ENCODE results near the gene RFLNA. TPM values are rescaled to one million over a fixed set of nuclear protein-coding genes. Genes with fewer than 3 reads are reported as not detected.

Gene RFLNA
- polyA plus RNA-seq, 1 donor: 64.3 TPM

- peak in 1 of 2 donors; percentile 45 for DNase-seq
- WGBS (ENCODE audit: insufficient coverage, low lambda C conversion rate): no CpG with 5 or more reads among the region's 27 CpGs
- Histone ChIP-seq H3K4me1 (ENCODE audit: control insufficient read depth, insufficient read depth, low read length) (peaks cover 25% of the 10 kb centered on the region), H3K4me3 (ENCODE audit: low read length) (no peak overlapping the region), H3K36me3 (ENCODE audit: control insufficient read depth, insufficient read depth, low read length) (peaks cover 72% of the 10 kb centered on the region), H3K9me3 (ENCODE audit: control insufficient read depth, low read depth, low read length) (peaks cover 9% of the 10 kb centered on the region), H3K27ac (ENCODE audit: low read length) (no peak overlapping the region), H3K27me3 (ENCODE audit: control insufficient read depth, insufficient read depth, low read length) (no peaks in the 10 kb centered on the region)
These were observed 8.1 kb downstream of the RFLNA start for GRCh38 chr12:124302807-124303578.

- H3K4me1 ChIP-seq (ENCODE audit: control insufficient read depth, insufficient read depth, low read length): peaks cover 20% of the 10 kb centered on the region
- no peak overlapping the region for H3K27ac ChIP-seq (ENCODE audit: low read length)
- DNase-seq: no peak
- 100% methylated on average over 1 of the region's 38 CpGs for WGBS (ENCODE audit: insufficient coverage, low lambda C conversion rate)
- no peaks in the 10 kb centered on the region for H3K27me3 ChIP-seq (ENCODE audit: control insufficient read depth, insufficient read depth, low read length)
- H3K4me3 ChIP-seq (ENCODE audit: low read length): no peak overlapping the region
- peaks cover 69% of the 10 kb centered on the region for H3K36me3 ChIP-seq (ENCODE audit: control insufficient read depth, insufficient read depth, low read length)
- peaks cover 9% of the 10 kb centered on the region for H3K9me3 ChIP-seq (ENCODE audit: control insufficient read depth, low read depth, low read length)
These were observed 8.9 kb downstream of the RFLNA start for GRCh38 chr12:124303579-124304313.

- no peak for DNase-seq
- no CpG with 5 or more reads among the region's 20 CpGs for WGBS (ENCODE audit: insufficient coverage, low lambda C conversion rate)
- Histone ChIP-seq H3K27me3 (ENCODE audit: control insufficient read depth, insufficient read depth, low read length) (no peaks in the 10 kb centered on the region), H3K9me3 (ENCODE audit: control insufficient read depth, low read depth, low read length) (peaks cover 9% of the 10 kb centered on the region), H3K4me3 (ENCODE audit: low read length) (no peak overlapping the region), H3K4me1 (ENCODE audit: control insufficient read depth, insufficient read depth, low read length) (peaks cover 24% of the 10 kb centered on the region), H3K36me3 (ENCODE audit: control insufficient read depth, insufficient read depth, low read length) (peaks cover 74% of the 10 kb centered on the region), H3K27ac (ENCODE audit: low read length) (no peak overlapping the region)
These were observed 9.5 kb downstream of the RFLNA start for GRCh38 chr12:124304314-124304790.

- no peak overlapping the region for H3K4me3 ChIP-seq (ENCODE audit: low read length)
- no peak overlapping the region for H3K27ac ChIP-seq (ENCODE audit: low read length)
- no peak for DNase-seq
- H3K9me3 ChIP-seq (ENCODE audit: control insufficient read depth, low read depth, low read length): peaks cover 9% of the 10 kb centered on the region
- WGBS (ENCODE audit: insufficient coverage, low lambda C conversion rate): no CpG with 5 or more reads among the region's 10 CpGs
- H3K27me3 ChIP-seq (ENCODE audit: control insufficient read depth, insufficient read depth, low read length): no peaks in the 10 kb centered on the region
- peaks cover 68% of the 10 kb centered on the region for H3K36me3 ChIP-seq (ENCODE audit: control insufficient read depth, insufficient read depth, low read length)
- peaks cover 24% of the 10 kb centered on the region for H3K4me1 ChIP-seq (ENCODE audit: control insufficient read depth, insufficient read depth, low read length)
These were observed 10.2 kb downstream of the RFLNA start for GRCh38 chr12:124305136-124305535.

GRCh38 chr12:124305776-124306685 lies 11.1 kb downstream of the RFLNA start:
- Histone ChIP-seq H3K36me3 (ENCODE audit: control insufficient read depth, insufficient read depth, low read length) (peaks cover 72% of the 10 kb centered on the region), H3K9me3 (ENCODE audit: control insufficient read depth, low read depth, low read length) (peaks cover 9% of the 10 kb centered on the region), H3K4me1 (ENCODE audit: control insufficient read depth, insufficient read depth, low read length) (peaks cover 24% of the 10 kb centered on the region), H3K27ac (ENCODE audit: low read length) (no peak overlapping the region), H3K4me3 (ENCODE audit: low read length) (no peak overlapping the region), H3K27me3 (ENCODE audit: control insufficient read depth, insufficient read depth, low read length) (no peaks in the 10 kb centered on the region)
- WGBS (ENCODE audit: insufficient coverage, low lambda C conversion rate): no CpG with 5 or more reads among the region's 24 CpGs
- no peak for DNase-seq

GRCh38 chr12:124306686-124307555 lies 12.0 kb downstream of the RFLNA start:
- DNase-seq: no peak
- Histone ChIP-seq H3K27me3 (ENCODE audit: control insufficient read depth, insufficient read depth, low read length) (no peaks in the 10 kb centered on the region), H3K27ac (ENCODE audit: low read length) (no peak overlapping the region), H3K9me3 (ENCODE audit: control insufficient read depth, low read depth, low read length) (peaks cover 9% of the 10 kb centered on the region), H3K4me1 (ENCODE audit: control insufficient read depth, insufficient read depth, low read length) (peaks cover 21% of the 10 kb centered on the region), H3K36me3 (ENCODE audit: control insufficient read depth, insufficient read depth, low read length) (peaks cover 67% of the 10 kb centered on the region), H3K4me3 (ENCODE audit: low read length) (no peak overlapping the region)
- WGBS (ENCODE audit: insufficient coverage, low lambda C conversion rate): no CpG with 5 or more reads among the region's 28 CpGs

- peaks cover 63% of the 10 kb centered on the region for H3K36me3 ChIP-seq (ENCODE audit: control insufficient read depth, insufficient read depth, low read length)
- DNase-seq: no peak
- H3K27ac ChIP-seq (ENCODE audit: low read length): no peak overlapping the region
- WGBS (ENCODE audit: insufficient coverage, low lambda C conversion rate): no CpG with 5 or more reads among the region's 10 CpGs
- no peak overlapping the region for H3K4me3 ChIP-seq (ENCODE audit: low read length)
- no peaks in the 10 kb centered on the region for H3K27me3 ChIP-seq (ENCODE audit: control insufficient read depth, insufficient read depth, low read length)
- peaks cover 9% of the 10 kb centered on the region for H3K9me3 ChIP-seq (ENCODE audit: control insufficient read depth, low read depth, low read length)
- H3K4me1 ChIP-seq (ENCODE audit: control insufficient read depth, insufficient read depth, low read length): peaks cover 16% of the 10 kb centered on the region
These were observed 12.6 kb downstream of the RFLNA start for GRCh38 chr12:124307556-124307825.

GRCh38 chr12:124308741-124309140 lies 13.8 kb downstream of the RFLNA start:
- Histone ChIP-seq H3K4me1 (ENCODE audit: control insufficient read depth, insufficient read depth, low read length) (peaks cover 7% of the 10 kb centered on the region), H3K36me3 (ENCODE audit: control insufficient read depth, insufficient read depth, low read length) (peaks cover 62% of the 10 kb centered on the region), H3K4me3 (ENCODE audit: low read length) (no peak overlapping the region), H3K9me3 (ENCODE audit: control insufficient read depth, low read depth, low read length) (peaks cover 9% of the 10 kb centered on the region), H3K27ac (ENCODE audit: low read length) (no peak overlapping the region), H3K27me3 (ENCODE audit: control insufficient read depth, insufficient read depth, low read length) (no peaks in the 10 kb centered on the region)
- no CpG with 5 or more reads among the region's 18 CpGs for WGBS (ENCODE audit: insufficient coverage, low lambda C conversion rate)
- DNase-seq: no peak

- 80% methylated on average over 1 of the region's 16 CpGs for WGBS (ENCODE audit: insufficient coverage, low lambda C conversion rate)
These were observed 14.3 kb downstream of the RFLNA start for GRCh38 chr12:124309231-124309630.

More at GRCh38 chr12:124309231-124309630, 14.3 kb downstream of the RFLNA start:
- Histone ChIP-seq H3K4me3 (ENCODE audit: low read length) (no peak overlapping the region), H3K9me3 (ENCODE audit: control insufficient read depth, low read depth, low read length) (peaks cover 6% of the 10 kb centered on the region), H3K27me3 (ENCODE audit: control insufficient read depth, insufficient read depth, low read length) (no peaks in the 10 kb centered on the region), H3K4me1 (ENCODE audit: control insufficient read depth, insufficient read depth, low read length) (peaks cover 7% of the 10 kb centered on the region), H3K36me3 (ENCODE audit: control insufficient read depth, insufficient read depth, low read length) (peaks cover 62% of the 10 kb centered on the region), H3K27ac (ENCODE audit: low read length) (no peak overlapping the region)
- no peak for DNase-seq
